ENCODE results near the gene CUEDC1.

GRCh38 chr17:58002973-58003372 is 47.8 kb upstream of the CUEDC1 start:
- TF ChIP-seq CTCF (IDR thresholded peaks at IDR 0.05) (no peak), POLR2A (IDR thresholded peaks at IDR 0.05) (no peak)

Data from prostate gland (tissue), 2 donors.